ENCODE data around the gene NAT14.
"Not testable (repeated sequence)": the region's sequence is repeated elsewhere in the genome, so short reads cannot be mapped to it uniquely, and the experiment has no call there.

NAT14 gene

GRCh38 chr19:55504252-55504603, 19.2 kb downstream of the NAT14 start:
- DNase-seq: no peak

GRCh38 chr19:55504981-55505380, 20.0 kb downstream of the NAT14 start:
- no peak for DNase-seq

- DNase-seq: no peak
Observed at GRCh38 chr19:55508120-55508519, 23.1 kb downstream of the NAT14 start.

- DNase-seq: peak; percentile 60
Observed at GRCh38 chr19:55516878-55517620, 32.1 kb downstream of the NAT14 start.

GRCh38 chr19:55519451-55520311, 34.7 kb downstream of the NAT14 start:
- DNase-seq: no peak

GRCh38 chr19:55520691-55521292, 35.8 kb downstream of the NAT14 start:
- no peak for DNase-seq

GRCh38 chr19:55525289-55526101, 40.5 kb downstream of the NAT14 start:
- DNase-seq: no peak

- DNase-seq: peak; percentile 10
Observed at GRCh38 chr19:55526216-55527196, 41.5 kb downstream of the NAT14 start.

GRCh38 chr19:55527197-55528029, 42.4 kb downstream of the NAT14 start:
- DNase-seq: no peak

- DNase-seq: peak; percentile 44
Observed at GRCh38 chr19:55528030-55528803, 43.2 kb downstream of the NAT14 start.

GRCh38 chr19:55529636-55530234, 44.7 kb downstream of the NAT14 start:
- DNase-seq: no peak

- no peak for DNase-seq
Observed at GRCh38 chr19:55530996-55531395, 46.0 kb downstream of the NAT14 start.

- DNase-seq: not testable (repeated sequence)
Observed at GRCh38 chr19:55534280-55534679, 49.3 kb downstream of the NAT14 start.

- DNase-seq: no peak
Observed at GRCh38 chr19:55535173-55535964, 50.4 kb downstream of the NAT14 start.

GRCh38 chr19:55535965-55536350, 51.0 kb downstream of the NAT14 start:
- DNase-seq: no peak

- no peak for DNase-seq
Observed at GRCh38 chr19:55536366-55536765, 51.4 kb downstream of the NAT14 start.
